Measurements from ENCODE around the gene STAT4.
A peak's percentile ranks its signal among the peaks of the same experiment; 100 is the strongest.

Gene STAT4

GRCh38 chr2:191023235-191023679 lies 127.5 kb downstream of the STAT4 start:
- no peak for TF ChIP-seq Cebpa-rat (IDR thresholded peaks at IDR 0.05)
- Histone ChIP-seq H3K27ac (peak overlapping the region in 6 of 11 experiments; percentile 17 to 98 (median 94); a peak in 7 of 22 replicates), H3K4me1 (peaks cover 19 to 67% (median 32%) of the 10 kb centered on the region in 10 experiments), H3K4me2 (peak overlapping the region; percentile 7 to 99 (median 29); a peak in 17 of 22 replicates), H3K27me3 (no peaks in the 10 kb centered on the region), H3K9ac (no peak overlapping the region), H3K9me3 (replicated peaks in 1 of 11) (no peaks in the 10 kb centered on the region), H3K36me3 (no peaks in the 10 kb centered on the region), H3K4me3 (no peak overlapping the region), H4K20me1 (no peaks in the 10 kb centered on the region)

- Histone ChIP-seq H3K36me3 (no peaks in the 10 kb centered on the region), H3K4me1 (peaks cover 19 to 68% (median 32%) of the 10 kb centered on the region in 10 experiments), H3K9me3 (replicated peaks in 1 of 11) (no peaks in the 10 kb centered on the region; a peak in 1 of 22 replicates), H4K20me1 (no peaks in the 10 kb centered on the region), H3K4me2 (peak overlapping the region; percentile 84 to 99 (median 91)), H3K4me3 (peak overlapping the region; percentile 65 to 79 (median 68)), H3K9ac (peak overlapping the region; percentile 84 to 93 (median 89)), H3K27me3 (no peaks in the 10 kb centered on the region), H3K27ac (peak overlapping the region; percentile 83 to 98 (median 95))
- peak in 9 of 11 experiments; percentile 20 to 75 (median 61); a peak in 11 of 22 replicates for TF ChIP-seq Cebpa-rat (IDR thresholded peaks at IDR 0.05)
These were observed 129.9 kb downstream of the STAT4 start for GRCh38 chr2:191020742-191021381.

GRCh38 chr2:191020221-191020741 lies 130.5 kb downstream of the STAT4 start:
- peak overlapping the region; percentile 84 to 99 (median 91) for H3K4me2 ChIP-seq
- no peaks in the 10 kb centered on the region; a peak in 1 of 22 replicates for H3K9me3 ChIP-seq (replicated peaks in 1 of 11)
- peak overlapping the region; percentile 65 to 79 (median 68) for H3K4me3 ChIP-seq
- H3K27ac ChIP-seq = peak overlapping the region; percentile 83 to 98 (median 95)
- H3K36me3 ChIP-seq = no peaks in the 10 kb centered on the region
- peak overlapping the region; percentile 84 to 93 (median 89) for H3K9ac ChIP-seq
- TF ChIP-seq Cebpa-rat (IDR thresholded peaks at IDR 0.05) = no peak
- H4K20me1 ChIP-seq = no peaks in the 10 kb centered on the region
- no peaks in the 10 kb centered on the region for H3K27me3 ChIP-seq
- H3K4me1 ChIP-seq = peaks cover 19 to 68% (median 32%) of the 10 kb centered on the region in 10 experiments

GRCh38 chr2:191019376-191019775 lies 131.4 kb downstream of the STAT4 start:
- no peak overlapping the region for H3K9ac ChIP-seq
- H3K4me1 ChIP-seq = peaks cover 25 to 68% (median 39%) of the 10 kb centered on the region in 10 experiments
- H3K9me3 ChIP-seq (replicated peaks in 1 of 11) = no peaks in the 10 kb centered on the region; a peak in 1 of 22 replicates
- no peaks in the 10 kb centered on the region for H3K27me3 ChIP-seq
- no peak overlapping the region; a peak in 1 of 20 replicates for H3K4me3 ChIP-seq
- H3K4me2 ChIP-seq = peak overlapping the region in 9 of 11 experiments; percentile 77 to 99 (median 87); a peak in 11 of 22 replicates
- TF ChIP-seq Cebpa-rat (IDR thresholded peaks at IDR 0.05) = no peak
- no peaks in the 10 kb centered on the region for H4K20me1 ChIP-seq
- H3K36me3 ChIP-seq = no peaks in the 10 kb centered on the region
- H3K27ac ChIP-seq = peak overlapping the region in 2 of 11 experiments; percentile 95; a peak in 2 of 22 replicates

- Histone ChIP-seq H3K9me3 (replicated peaks in 1 of 11) (no peaks in the 10 kb centered on the region; a peak in 1 of 22 replicates), H3K9ac (no peak overlapping the region), H3K4me2 (peak overlapping the region in 2 of 11 experiments; percentile 12 to 14; a peak in 1 of 22 replicates), H3K36me3 (no peaks in the 10 kb centered on the region), H3K27me3 (no peaks in the 10 kb centered on the region), H3K4me3 (no peak overlapping the region), H3K4me1 (peaks cover 26 to 65% (median 38%) of the 10 kb centered on the region in 10 experiments), H3K27ac (no peak overlapping the region), H4K20me1 (no peaks in the 10 kb centered on the region)
- no peak for TF ChIP-seq Cebpa-rat (IDR thresholded peaks at IDR 0.05)
These were observed 132.1 kb downstream of the STAT4 start for GRCh38 chr2:191018643-191019119.

GRCh38 chr2:191018048-191018447 lies 132.7 kb downstream of the STAT4 start:
- no peak for TF ChIP-seq Cebpa-rat (IDR thresholded peaks at IDR 0.05)
- Histone ChIP-seq H3K4me3 (no peak overlapping the region), H3K36me3 (no peaks in the 10 kb centered on the region), H4K20me1 (peaks cover 0 to 4% (median 0%) of the 10 kb centered on the region in 11 experiments; a peak in 1 of 22 replicates), H3K4me1 (peaks cover 24 to 64% (median 36%) of the 10 kb centered on the region in 10 experiments), H3K9me3 (replicated peaks in 1 of 11) (no peaks in the 10 kb centered on the region; a peak in 1 of 22 replicates), H3K4me2 (0 out of 22 replicates have a peak overlapping the region, but pooled peaks of 1 of the 11 experiments have one; percentile 12), H3K9ac (no peak overlapping the region), H3K27ac (no peak overlapping the region; a peak in 1 of 22 replicates), H3K27me3 (no peaks in the 10 kb centered on the region)

- Histone ChIP-seq H3K4me1 (peaks cover 22 to 65% (median 31%) of the 10 kb centered on the region in 10 experiments), H3K9me3 (replicated peaks in 1 of 11) (no peaks in the 10 kb centered on the region; a peak in 1 of 22 replicates)
These were observed 135.0 kb downstream of the STAT4 start for GRCh38 chr2:191015831-191016230.

GRCh38 chr2:191015239-191015638 lies 135.6 kb downstream of the STAT4 start:
- H3K4me2 ChIP-seq = peak overlapping the region in 8 of 11 experiments; percentile 62 to 93 (median 79); a peak in 10 of 22 replicates
- H4K20me1 ChIP-seq = peaks cover 0 to 27% (median 12%) of the 10 kb centered on the region in 11 experiments; a peak in 8 of 22 replicates
- H3K9ac ChIP-seq = no peak overlapping the region; a peak in 1 of 22 replicates
- H3K9me3 ChIP-seq (replicated peaks in 1 of 11) = no peaks in the 10 kb centered on the region; a peak in 1 of 22 replicates
- H3K4me1 ChIP-seq = peaks cover 21 to 67% (median 29%) of the 10 kb centered on the region in 10 experiments
- H3K4me3 ChIP-seq = no peak overlapping the region
- H3K27me3 ChIP-seq = no peaks in the 10 kb centered on the region
- peaks cover 10 to 21% (median 15%) of the 10 kb centered on the region in 11 experiments; a peak in 20 of 22 replicates for H3K36me3 ChIP-seq
- H3K27ac ChIP-seq = peak overlapping the region in 6 of 11 experiments; percentile 71 to 95 (median 90); a peak in 9 of 22 replicates
- no peak for TF ChIP-seq Cebpa-rat (IDR thresholded peaks at IDR 0.05)

More at GRCh38 chr2:191015831-191016230, 135.0 kb downstream of the STAT4 start:
- Histone ChIP-seq H3K4me2 (peak overlapping the region in 3 of 11 experiments; percentile 74 to 93 (median 84); a peak in 6 of 22 replicates), H3K4me3 (no peak overlapping the region), H3K36me3 (peaks cover 8 to 17% (median 13%) of the 10 kb centered on the region in 11 experiments; a peak in 17 of 22 replicates), H3K27ac (0 out of 22 replicates have a peak overlapping the region, but pooled peaks of 1 of the 11 experiments have one; percentile 7), H3K9ac (no peak overlapping the region), H4K20me1 (peaks cover 0 to 26% (median 12%) of the 10 kb centered on the region in 11 experiments; a peak in 8 of 22 replicates), H3K27me3 (no peaks in the 10 kb centered on the region)
- no peak for TF ChIP-seq Cebpa-rat (IDR thresholded peaks at IDR 0.05)
